ENCODE measurements around the gene SLC38A5.
"Not testable (repeated sequence)": the region's sequence is repeated elsewhere in the genome, so short reads cannot be mapped to it uniquely, and the experiment has no call there.

Gene SLC38A5

DNA sequence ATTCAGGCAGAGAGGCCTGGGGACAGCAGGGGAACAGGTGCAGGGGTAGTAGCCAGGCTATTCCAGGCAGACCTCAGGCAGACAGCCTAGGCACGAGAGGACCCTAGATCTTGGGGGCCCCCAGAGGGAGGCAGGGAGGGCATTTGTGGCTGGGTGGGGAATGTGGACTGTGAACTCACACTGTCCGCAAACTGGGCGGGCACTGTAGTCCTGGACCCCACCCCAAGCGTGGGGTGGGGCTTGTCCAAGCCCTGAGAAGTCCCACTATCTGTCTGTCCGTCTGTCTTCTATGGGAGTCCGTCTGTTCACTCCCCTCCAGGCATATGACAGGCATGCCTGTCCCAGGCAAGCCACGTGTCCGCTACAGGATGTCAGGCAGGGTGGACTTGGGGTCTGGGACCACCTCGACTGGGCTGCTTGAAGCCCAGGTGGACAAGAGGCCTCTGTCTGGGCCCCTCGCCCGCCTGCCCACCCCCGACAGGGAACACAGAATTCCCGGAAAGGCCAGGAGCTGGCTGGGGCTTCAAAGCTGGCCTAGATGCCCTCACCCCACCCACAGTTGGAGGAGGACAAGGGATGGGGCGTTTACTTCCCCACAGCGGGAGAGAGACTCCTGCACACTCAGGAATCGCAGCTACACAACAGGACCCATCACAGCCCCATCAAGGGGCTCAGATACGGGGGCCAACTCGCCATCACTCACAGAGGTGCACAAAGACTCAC is at the start of gene SLC38A5:
SLC38A5 (minus strand) TSS at position 151 of the 723 bp plus-strand sequence. CDS start 2,336 bp downstream, outside the sequence.
- in situ Hi-C loops (cut with MboI; ENCODE audit: low sequenced_read_pairs), result no loop called here

DNA sequence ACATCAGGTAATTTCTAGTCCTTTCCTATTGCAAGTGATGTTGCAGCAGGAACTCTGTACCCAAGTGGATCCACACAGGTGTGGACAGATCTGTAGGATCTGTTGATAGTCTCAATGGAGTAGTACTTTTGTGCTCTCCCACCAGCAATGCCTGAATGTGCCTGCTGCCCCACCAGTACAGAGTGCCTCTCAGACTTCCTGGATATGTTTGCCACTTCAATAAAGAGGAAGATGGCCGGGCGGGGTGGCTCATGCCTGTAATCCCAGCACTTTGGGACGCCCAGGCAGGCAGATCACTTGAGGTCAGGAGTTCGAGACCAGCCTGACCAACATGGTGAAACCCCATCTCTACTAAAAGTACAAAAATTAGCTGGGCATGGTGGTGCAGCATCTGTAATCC is 49.4 kb upstream of the SLC38A5 start:
- in situ Hi-C loops (cut with MboI; ENCODE audit: low sequenced_read_pairs), result not testable (repeated sequence)

DNA sequence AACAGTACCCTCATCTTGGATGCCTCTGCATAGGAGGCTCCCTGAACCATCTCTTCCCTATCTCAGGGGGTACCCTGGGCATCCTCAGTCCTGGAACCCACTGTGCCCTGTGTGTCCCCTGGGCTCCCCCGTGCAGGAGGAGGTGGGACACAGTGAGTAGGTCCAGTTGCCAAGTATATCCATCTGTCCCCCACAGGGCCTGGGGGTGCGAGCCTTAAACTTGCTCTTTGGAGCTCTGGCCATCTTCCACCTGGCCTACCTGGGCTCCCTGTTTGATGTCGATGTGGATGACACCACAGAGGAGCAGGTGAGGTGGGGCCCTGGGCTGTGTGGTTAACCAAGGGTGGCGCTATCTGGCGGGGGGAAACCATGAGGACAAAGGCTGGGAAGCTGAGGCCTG is 46.9 kb upstream of the SLC38A5 start:
- in situ Hi-C loops (cut with MboI; ENCODE audit: low sequenced_read_pairs), result no loop called here

DNA sequence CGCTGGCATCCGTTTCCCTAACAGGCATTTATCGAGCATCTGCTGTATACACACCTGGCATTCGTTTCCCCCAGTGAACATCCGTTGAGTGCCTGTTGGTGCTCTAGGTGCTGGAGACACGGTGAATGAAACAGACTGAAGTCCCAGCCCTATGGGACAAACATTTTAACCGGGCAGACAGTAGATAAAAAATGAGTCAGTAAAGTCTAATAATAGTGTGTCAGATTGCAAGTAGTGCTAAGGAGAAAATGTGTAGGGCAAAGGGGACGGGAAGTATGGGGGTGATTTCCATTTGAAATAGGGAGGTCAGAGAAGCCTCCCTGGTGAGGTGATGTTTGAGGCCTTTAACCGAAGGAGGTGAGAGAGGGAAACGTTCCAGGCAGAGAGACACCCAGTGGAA is 46.2 kb upstream of the SLC38A5 start:
- in situ Hi-C loops (cut with MboI; ENCODE audit: low sequenced_read_pairs), result no loop called here

DNA sequence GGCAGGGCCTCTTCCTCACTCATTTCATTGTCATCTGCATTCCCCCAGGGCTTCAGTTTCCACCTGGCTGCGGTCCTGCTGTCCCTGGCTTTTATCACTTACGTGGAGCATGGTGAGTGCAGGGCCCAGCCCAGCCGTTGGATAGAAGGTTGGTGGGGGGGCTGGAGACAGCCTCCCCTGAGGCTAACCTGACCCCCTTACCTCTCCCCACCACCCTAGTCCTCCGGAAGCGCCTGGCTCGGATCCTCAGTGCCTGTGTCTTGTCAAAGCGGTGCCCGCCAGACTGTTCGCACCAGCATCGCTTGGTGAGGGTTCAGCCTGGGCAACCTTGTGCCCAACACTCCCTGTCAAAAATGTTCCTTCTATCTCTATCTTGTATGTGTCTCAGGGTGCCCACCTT is 45.8 kb upstream of the SLC38A5 start:
- in situ Hi-C loops (cut with MboI; ENCODE audit: low sequenced_read_pairs), result no loop called here

DNA sequence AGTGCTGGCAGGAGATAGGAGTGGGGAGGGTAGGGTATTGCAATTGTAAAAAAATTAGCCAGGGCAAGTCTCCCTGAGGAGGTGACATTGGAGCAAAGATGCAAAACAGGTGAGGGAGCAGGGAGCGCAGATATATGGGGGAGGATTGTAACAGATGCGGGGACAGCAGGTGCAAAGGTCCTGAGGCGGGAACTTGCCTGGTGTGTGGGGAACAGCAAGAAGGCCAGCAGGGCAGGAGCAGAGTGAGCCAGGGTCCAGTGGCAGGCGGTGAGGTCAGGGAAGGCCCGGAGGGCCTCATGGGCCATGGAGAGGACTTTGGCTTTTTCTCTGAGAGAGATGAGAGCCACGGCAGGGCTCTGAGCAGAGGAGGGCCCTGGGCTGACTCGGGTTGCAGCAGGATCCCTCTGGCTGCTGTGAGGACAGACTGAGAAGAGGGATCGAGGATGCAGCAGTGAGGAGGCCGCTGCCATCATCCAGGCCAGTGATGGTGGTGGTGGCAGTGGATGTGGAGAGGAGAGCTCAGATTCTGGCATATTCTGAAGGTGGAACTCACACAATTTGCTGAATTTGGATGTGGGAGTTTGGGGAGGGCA is 44.9 kb upstream of the SLC38A5 start:
- in situ Hi-C loops (cut with MboI; ENCODE audit: low sequenced_read_pairs), result no loop called here

DNA sequence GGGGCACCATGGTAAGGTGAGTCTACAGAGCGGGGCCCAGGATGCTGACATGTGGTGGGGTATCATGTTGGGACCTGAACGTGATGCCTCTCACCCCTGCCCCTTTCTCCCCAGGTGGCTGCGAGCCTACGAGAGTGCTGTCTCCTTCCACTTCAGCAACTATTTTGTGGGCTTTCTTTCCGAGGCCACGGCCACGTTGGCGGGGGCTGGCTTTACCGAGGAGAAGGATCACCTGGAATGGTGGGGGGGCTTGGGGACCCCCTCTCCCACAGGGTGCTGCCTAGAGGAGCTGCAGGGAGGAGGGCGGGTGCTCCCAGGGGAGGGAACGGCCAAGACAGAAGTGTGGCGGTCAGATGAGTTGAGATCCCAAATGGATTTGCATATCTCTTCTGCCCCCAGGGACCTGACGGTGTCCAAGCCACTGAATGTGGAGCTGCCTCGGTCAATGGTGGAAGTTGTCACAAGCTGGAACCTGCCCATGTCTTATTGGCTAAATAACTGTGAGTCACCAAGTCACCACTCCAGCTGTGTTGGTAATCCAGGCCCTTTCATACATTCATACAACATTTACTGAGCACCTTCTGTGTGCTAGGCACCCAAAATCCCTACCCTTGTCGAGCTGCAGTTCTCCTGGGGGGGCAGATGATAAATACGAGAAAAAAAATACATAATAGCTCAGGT is 44.2 kb upstream of the SLC38A5 start:
- in situ Hi-C loops (cut with MboI; ENCODE audit: low sequenced_read_pairs), result no loop called here

DNA sequence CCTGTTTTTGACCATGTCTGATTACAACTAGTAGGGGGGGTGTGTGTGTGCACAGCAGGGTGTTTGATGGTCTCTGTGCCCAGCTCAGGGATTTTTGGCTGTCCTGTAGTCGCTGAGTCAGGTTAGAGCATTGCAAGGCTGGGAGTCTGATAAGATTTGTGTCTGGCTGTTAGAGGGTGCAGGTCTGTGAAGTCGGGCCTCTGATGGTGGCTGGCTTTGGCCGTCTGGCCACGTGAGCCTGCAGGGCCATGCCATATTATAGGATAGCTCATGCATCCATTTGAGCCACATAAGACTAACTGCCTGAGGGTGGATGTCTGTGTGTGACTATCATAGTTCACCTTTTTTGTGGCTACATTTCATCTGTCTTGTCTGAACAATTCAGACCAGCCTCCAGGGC is 43.6 kb upstream of the SLC38A5 start:
- in situ Hi-C loops (cut with MboI; ENCODE audit: low sequenced_read_pairs), result no loop called here

DNA sequence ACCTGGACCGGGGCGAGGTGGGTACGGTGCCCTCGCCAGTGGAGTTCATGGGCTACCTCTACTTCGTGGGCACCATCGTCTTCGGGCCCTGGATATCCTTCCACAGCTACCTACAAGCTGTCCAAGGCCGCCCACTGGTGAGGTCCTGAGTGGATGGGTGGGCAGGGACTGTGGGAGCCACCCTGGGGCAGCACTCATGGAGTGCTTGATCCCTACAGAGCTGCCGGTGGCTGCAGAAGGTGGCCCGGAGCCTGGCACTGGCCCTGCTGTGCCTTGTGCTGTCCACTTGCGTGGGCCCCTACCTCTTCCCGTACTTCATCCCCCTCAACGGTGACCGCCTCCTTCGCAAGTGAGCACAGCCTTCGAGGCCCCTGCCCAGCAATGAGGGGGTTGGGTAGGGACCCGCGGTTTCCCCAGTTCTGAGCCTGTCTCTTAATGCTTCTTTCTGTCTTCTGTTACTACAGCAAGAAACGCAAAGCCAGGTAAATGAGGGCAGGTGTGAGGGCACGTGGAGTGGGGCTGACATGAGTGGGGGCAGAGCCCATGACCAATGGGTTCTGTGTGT is 42.4 kb upstream of the SLC38A5 start:
- in situ Hi-C loops (cut with MboI; ENCODE audit: low sequenced_read_pairs), result no loop called here

DNA sequence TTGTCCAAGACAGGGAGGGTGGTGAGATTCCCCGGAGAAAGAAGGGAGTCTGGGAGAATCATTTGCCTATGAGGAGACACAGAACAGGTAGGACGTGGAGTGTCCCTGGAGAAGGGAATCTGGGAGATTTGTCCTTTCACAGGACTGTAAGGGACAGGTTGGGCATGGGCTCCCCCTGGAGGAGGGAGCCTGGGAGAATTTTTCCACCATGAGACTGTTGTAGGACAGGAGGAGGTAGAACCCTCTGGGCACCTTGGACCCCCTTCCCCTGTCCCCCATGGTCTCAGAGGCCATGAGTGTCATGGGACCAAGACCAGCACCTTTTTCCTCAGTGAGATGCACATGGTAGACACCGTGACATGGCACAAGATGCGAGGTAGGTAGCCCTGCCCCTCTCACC is 41.5 kb upstream of the SLC38A5 start:
- in situ Hi-C loops (cut with MboI; ENCODE audit: low sequenced_read_pairs), result no loop called here

DNA sequence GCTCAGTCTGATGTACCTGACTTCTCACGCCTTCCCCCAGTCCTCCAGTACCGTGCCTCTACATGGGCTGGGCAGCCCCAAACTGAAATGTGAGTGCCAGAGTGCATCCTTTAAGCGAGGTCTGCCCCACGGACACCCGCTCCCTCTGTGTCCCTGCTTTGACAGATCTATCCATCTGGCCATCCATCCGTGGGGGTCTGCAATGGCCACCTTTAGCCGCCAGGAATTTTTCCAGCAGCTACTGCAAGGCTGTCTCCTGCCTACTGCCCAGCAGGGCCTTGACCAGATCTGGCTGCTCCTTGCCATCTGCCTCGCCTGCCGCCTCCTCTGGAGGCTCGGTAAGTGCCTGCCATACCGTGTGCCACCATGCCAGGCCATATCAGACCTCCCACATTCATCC is 39.6 kb upstream of the SLC38A5 start:
- in situ Hi-C loops (cut with MboI; ENCODE audit: low sequenced_read_pairs), result no loop called here

DNA sequence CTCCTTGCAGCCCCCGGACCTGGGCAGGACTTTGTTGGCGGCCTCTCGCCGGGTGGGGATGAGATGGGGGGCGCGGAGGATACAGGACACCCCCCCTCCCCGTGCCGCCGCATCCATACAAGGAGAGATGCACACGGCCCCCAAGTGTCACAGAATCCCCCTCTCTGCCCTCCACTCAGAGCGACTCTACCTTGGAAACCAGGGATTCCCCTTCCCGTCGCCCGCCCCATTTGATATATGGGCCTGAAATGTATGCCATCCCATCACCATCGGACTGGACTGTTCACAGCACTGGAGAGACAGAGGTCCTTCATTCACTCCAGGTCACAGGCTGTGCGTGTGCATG is 39.2 kb upstream of the SLC38A5 start:
- in situ Hi-C loops (cut with MboI; ENCODE audit: low sequenced_read_pairs), result no loop called here

DNA sequence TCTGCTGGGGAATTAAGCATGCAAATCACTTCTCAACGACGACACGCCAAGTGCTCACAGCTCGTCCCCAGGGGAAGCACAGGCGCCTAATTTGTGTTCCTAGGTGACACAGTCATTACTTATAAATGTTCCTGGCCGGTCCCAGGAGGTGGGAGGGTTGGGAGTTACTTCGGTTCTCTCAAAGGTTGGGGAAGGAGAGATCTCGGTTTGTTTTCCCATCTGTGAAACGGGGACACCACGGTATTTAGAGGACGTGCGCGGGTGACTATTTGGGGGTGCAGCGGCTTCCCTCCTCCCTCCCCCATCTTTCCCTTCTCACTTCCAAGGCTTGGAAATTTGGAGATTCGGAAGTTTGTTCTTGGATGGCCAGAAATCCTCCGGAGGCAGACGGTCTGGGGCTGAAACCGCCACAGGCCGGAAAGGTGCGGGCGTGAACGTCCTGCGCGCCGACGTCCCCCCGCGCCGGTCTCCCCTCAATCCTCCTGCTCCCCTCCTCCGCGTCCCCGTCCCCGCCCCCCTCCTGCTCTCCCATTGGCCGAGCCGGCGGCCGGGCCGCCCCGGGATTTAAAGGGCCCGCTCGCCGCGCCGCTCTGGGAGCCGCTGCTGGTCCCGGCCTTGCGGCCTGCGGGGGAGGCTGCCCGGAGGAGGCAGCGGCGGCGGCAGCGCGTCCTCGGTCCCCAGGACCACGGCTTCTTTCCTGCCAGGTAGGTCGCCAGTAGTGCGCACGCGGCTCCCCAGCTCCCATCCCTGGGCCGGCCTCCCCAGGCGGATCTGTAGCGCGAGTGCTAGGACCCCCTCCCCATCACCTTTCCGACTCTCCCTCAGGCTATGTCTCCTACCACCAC is 38.6 kb upstream of the SLC38A5 start, which contains the start of gene PORCN:
PORCN (plus strand) TSS at position 593 of the 845 bp plus-strand sequence. CDS start 829 bp downstream, outside the sequence.
- in situ Hi-C loops (cut with MboI; ENCODE audit: low sequenced_read_pairs), result no loop called here

DNA sequence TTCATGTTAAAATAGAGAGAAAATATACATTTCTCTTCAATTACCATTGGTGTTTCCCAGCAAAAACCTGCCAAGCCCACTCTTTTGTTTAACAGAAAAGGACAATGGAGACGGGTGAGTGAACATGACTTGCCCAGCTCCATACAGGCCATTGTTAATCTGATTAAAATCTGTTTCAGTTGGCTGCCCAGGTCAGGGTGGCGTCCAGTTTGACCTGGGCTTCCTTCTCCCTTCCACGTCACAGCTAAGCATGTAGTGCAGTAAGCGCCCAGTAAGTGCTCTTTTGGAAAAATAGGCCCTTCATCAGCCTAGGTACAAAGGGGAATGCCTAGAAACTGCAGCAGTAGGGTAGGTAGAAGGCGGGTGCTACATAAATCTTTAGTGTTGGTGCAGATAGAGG is 37.2 kb upstream of the SLC38A5 start:
- in situ Hi-C loops (cut with MboI; ENCODE audit: low sequenced_read_pairs), result no loop called here

DNA sequence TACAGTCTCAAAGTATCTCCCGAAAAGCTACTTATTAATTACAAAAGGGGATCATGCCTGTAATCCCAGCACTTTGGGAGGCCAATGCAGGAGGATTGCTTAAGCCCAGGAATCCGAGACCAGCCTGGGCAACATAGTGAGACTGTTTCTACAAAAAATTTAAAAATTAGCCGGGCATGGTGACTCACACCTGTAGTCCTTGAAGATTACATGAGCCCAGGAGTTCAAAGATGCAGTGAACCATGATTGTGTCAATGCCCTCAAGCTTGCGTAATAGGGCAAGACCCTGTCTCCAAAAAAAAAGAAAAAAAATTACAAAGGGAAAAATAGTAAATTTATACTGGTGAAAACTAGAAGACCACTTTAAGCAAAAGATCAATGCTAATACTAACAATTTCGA is 35.4 kb upstream of the SLC38A5 start:
- in situ Hi-C loops (cut with MboI; ENCODE audit: low sequenced_read_pairs), result no loop called here

DNA sequence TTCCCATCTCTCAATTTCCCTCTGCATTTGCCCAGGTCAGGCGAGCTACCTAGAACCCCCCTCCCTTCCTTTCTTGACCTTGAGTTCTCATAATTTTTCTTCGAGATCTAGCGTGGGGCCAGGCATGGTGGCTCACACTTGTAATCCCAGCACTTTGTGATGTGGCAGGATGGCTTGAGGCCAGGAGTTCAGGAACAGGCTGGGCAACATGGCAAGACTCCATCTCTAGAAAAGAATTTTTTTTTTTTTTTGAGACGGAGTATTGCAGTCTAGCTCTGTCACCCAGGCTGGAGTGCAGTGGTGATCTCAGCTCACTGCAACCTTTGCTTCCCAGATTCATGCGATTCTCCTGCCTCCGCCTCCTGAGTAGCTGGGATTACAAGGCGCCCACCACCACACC is 34.2 kb upstream of the SLC38A5 start:
- in situ Hi-C loops (cut with MboI; ENCODE audit: low sequenced_read_pairs), result no loop called here

DNA sequence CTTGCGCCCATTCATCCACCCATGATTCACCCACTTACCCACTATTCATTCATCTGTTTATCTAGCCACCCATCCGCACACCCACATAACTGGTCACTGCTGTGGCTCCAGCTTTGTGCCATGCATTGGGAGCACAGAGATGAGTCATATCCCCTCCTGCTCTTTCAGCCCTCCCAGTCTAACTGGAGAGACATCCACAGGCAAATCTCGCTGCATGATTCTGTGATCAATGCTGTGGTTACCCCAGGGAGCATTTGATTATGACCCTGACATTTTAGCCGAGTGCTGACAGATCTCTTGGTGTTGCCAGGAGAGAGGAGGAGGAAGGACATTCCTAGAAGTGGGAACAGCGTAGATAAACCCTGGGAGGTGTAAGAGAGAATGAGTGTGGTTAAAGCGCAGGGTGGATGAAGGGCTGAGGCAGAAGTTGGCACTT is 28.3 kb upstream of the SLC38A5 start:
- in situ Hi-C loops (cut with MboI; ENCODE audit: low sequenced_read_pairs), result no loop called here

DNA sequence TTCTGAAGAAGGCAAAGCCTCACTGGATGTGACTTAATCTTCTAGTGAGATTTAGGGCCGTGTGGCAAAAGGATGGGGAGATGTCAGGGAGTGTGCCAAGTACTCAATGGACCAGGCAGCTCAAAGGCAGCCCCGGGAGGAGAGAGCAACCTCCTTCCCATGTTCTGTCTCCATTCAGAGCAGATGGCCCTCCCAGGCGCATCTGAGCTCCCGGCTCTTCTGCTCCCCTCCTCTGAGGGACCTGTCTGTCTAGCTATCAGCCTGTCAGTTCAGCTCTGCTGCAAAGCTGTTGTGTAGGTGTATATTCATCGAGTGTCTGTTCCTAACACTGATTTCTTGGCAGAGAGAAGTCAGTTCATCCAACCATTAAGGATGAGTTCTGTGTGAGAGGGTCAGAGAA is 27.8 kb upstream of the SLC38A5 start:
- in situ Hi-C loops (cut with MboI; ENCODE audit: low sequenced_read_pairs), result no loop called here

DNA sequence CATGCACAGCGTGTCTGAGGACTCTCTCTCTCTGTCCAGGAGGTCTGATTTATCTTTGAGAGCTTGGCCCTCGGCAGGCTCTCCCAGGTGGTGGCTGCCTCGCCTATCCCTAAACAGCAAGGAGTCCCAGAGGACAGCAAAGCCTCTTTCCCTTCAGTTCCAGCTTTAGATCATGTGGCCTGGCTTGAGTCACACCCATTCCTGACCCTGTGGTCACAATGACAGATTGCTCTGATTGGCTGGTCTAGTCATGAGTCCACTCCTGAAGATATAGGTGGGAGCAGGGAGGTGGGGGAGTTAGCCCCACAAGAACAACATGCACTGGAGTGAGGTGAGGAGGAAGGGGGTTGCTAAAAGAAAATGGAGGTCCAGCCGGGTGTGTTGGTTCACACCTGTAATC is 26.6 kb upstream of the SLC38A5 start:
- in situ Hi-C loops (cut with MboI; ENCODE audit: low sequenced_read_pairs), result no loop called here

DNA sequence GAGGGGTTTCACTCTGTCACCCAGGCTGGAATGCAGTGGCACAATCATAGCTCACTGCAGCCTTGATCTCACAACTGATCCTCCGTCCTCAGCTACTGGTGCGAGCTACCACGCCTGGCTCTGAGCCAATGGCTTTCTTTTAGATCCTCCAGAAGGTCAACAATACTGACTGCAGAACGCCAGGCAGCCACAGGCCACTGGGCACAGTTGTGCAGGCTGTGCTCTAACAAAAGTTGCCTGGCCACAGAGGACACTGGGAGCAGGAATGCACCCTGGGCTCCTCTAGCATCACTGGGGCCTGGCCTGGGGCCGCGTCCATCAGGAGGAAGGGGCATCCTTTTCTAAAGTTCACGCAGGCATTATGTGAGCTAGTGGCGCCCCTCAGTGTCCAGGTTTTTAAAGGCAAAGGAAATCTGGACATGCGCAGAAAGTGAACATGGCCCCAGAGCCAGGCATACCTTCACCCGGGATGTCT is 23.9 kb upstream of the SLC38A5 start:
- in situ Hi-C loops (cut with MboI; ENCODE audit: low sequenced_read_pairs), result no loop called here
